Type B pancreatic cell (in vitro differentiated cells): ENCODE measurements around the gene GTF2A2. TPM values are rescaled to one million over a fixed set of nuclear protein-coding genes. Genes with fewer than 3 reads are reported as not detected.
"Not testable (repeated sequence)": the region's sequence is repeated elsewhere in the genome, so short reads cannot be mapped to it uniquely, and the experiment has no call there.

Experiments
- DNase-seq: peaks from one replicate; pipeline ENCODE4 v3.0.0; 2021; ENCODE audit warnings: mixed read lengths; ENCODE audit not compliant: unreplicated experiment; ENCODE audit errors: extremely low spot score
- H3K27ac Mint-ChIP-seq: 2 replicates; pipeline ENCODE4 v1.8.0; 2021; ENCODE audit warnings: mild to moderate bottlenecking, mixed read lengths
- H3K27me3 Mint-ChIP-seq: 2 replicates; pipeline ENCODE4 v1.8.0; 2021; ENCODE audit warnings: mixed read lengths
- H3K36me3 Mint-ChIP-seq: 2 replicates; pipeline ENCODE4 v1.8.0; 2021; ENCODE audit warnings: mixed read lengths
- H3K4me1 Mint-ChIP-seq: one replicate; pipeline ENCODE4 v1.8.0; 2021; ENCODE audit warnings: mixed read lengths; ENCODE audit not compliant: unreplicated experiment
- H3K4me3 Mint-ChIP-seq: 2 replicates; pipeline ENCODE4 v1.8.0; 2021; ENCODE audit warnings: mild to moderate bottlenecking, mixed read lengths
- H3K9me3 Mint-ChIP-seq: 2 replicates; pipeline ENCODE4 v1.8.0; 2021; ENCODE audit warnings: mixed read lengths
- total RNA-seq: library from RNA; stranded (reverse); gene quantifications from 2 replicates; pipeline ENCODE4 v1.2.1, GENCODE V29; 2021; ENCODE audit warnings: low replicate concordance
- TF ChIP-seq, protein P1 (sequence below): fragments of 200-600 bp; sonication (generic); conservative IDR thresholded peaks from 2 replicates; pipeline ENCODE4 v1.5.0; 2021; ENCODE audit warnings: antibody characterized with exemption, mild to moderate bottlenecking

GTF2A2 gene
- total RNA-seq, 1 donor from 2014 or later = 109 TPM

DNA sequence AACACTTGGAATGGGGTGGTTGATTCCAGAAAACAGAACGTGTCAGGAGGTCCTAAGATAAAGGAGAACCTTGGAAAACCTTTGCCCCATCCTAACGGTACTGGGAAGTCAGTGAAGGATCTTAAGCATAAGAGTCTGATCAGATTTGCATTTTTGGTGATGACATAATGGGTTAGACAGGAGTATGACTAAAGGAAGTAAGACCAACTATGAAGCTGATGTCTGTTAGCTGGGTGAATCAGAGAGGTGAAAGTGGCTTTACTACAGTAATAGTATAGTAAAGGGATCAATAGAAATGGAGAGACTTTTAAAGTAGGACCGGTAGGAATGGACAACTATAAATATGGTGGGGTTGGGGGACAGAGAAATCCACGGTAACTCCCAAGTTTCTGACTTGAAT, 12.6 kb downstream of the GTF2A2 start:
- Mint-ChIP-seq H3K36me3 (peaks cover 25% of the 10 kb centered on the region), H3K4me3 (no peak overlapping the region), H3K27me3 (no peaks in the 10 kb centered on the region), H3K27ac (no peak overlapping the region), H3K4me1 (no peaks in the 10 kb centered on the region), H3K9me3 (no peaks in the 10 kb centered on the region)
- TF ChIP-seq, protein P1, sequence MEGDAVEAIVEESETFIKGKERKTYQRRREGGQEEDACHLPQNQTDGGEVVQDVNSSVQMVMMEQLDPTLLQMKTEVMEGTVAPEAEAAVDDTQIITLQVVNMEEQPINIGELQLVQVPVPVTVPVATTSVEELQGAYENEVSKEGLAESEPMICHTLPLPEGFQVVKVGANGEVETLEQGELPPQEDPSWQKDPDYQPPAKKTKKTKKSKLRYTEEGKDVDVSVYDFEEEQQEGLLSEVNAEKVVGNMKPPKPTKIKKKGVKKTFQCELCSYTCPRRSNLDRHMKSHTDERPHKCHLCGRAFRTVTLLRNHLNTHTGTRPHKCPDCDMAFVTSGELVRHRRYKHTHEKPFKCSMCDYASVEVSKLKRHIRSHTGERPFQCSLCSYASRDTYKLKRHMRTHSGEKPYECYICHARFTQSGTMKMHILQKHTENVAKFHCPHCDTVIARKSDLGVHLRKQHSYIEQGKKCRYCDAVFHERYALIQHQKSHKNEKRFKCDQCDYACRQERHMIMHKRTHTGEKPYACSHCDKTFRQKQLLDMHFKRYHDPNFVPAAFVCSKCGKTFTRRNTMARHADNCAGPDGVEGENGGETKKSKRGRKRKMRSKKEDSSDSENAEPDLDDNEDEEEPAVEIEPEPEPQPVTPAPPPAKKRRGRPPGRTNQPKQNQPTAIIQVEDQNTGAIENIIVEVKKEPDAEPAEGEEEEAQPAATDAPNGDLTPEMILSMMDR = no peak
- DNase-seq = no peak

DNA sequence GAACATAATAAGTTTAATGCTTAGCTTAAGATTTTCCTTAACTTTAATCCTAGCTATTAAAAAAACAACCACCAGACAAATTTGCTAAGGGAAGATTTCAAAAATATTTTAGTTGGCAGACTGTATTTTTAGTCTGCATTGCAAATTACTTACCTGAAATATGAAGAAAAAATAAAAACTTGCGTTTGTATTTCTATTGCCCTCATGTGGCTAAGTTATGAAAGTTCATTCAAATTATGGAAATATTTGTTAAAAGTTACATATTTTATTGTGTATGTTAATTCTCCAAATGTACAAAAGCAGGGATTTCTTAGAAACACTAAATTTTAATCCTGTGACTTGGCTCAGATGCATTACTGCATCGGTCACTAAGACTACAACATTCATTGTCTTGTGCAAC, 15.0 kb downstream of the GTF2A2 start:
- no peak overlapping the region for H3K4me3 Mint-ChIP-seq
- H3K36me3 Mint-ChIP-seq = peaks cover 31% of the 10 kb centered on the region
- H3K27ac Mint-ChIP-seq = no peak overlapping the region
- no peak for DNase-seq
- no peaks in the 10 kb centered on the region for H3K9me3 Mint-ChIP-seq
- no peaks in the 10 kb centered on the region for H3K4me1 Mint-ChIP-seq
- TF ChIP-seq, protein P1 = peak; percentile 55
- H3K27me3 Mint-ChIP-seq = no peaks in the 10 kb centered on the region

DNA sequence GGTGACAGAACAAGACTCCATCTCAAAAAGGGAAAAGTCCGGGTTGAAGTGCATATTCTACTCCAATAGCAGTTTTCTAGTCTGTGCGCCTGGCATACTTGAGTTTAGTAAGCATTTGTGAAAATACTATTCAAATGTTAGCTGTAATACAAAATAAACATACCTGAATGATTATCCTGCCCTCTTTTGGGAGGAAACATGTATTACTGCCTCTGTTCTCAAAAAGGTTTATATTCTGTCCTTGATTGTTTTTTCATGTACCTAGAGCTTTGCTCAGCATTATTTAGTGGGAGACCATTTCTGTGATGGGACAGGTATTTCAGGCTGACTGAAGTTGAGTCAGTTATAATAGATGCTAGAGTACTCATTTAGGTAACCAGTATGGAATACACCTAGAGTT, 19.8 kb downstream of the GTF2A2 start:
- not testable (repeated sequence) for H3K27me3 Mint-ChIP-seq, DNase-seq, H3K4me1 Mint-ChIP-seq, H3K4me3 Mint-ChIP-seq, H3K27ac Mint-ChIP-seq, H3K9me3 Mint-ChIP-seq
- peaks cover 27% of the 10 kb centered on the region for H3K36me3 Mint-ChIP-seq
- TF ChIP-seq, protein P1 = peak; percentile 21

DNA sequence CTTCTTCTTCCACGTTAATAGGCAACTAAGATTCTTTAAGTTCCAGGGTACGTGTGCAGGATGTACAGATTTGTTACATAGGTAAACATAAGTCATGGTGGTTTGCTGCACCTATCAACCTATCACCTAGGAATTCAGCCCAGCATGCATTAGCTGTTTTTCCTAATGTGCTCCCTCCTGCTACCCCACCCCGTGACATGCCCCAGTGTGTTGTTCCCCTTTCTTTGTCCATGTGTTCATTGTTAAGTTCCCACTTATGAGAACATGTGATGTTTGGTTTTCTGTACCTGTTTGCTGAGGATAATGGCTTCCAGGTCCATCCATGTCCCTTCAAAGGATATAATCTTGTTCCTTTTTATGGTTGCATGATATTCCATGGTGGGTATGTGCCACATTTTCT, 21.1 kb downstream of the GTF2A2 start:
- Mint-ChIP-seq H3K27me3 (no peaks in the 10 kb centered on the region), H3K9me3 (no peaks in the 10 kb centered on the region), H3K4me1 (peaks cover 8% of the 10 kb centered on the region), H3K4me3 (no peak overlapping the region), H3K27ac (peak overlapping the region; percentile 50), H3K36me3 (peaks cover 20% of the 10 kb centered on the region)
- TF ChIP-seq, protein P1 = no peak
- no peak for DNase-seq

DNA sequence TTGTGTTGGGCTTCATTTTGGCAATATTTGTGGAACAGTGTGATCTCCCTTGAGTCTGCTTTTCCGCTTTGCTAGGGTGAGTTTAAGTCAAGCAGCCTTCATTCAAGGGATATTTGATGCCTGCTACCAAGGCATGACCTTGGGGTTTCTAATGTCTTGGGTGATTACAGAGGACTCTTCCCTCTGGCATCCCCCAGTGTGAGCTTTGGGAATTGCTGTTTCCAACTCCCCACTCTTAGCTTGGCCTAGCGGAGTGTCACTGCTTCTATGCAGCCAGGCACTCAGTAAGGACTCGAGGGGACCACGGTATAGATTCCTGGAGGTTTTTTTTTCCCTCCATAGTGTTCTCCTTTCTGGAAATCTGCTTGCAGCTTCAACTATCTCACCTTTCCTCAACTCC, 24.6 kb downstream of the GTF2A2 start:
- Mint-ChIP-seq H3K9me3 (no peaks in the 10 kb centered on the region), H3K27ac (no peak overlapping the region), H3K36me3 (peaks cover 12% of the 10 kb centered on the region), H3K4me1 (peaks cover 8% of the 10 kb centered on the region), H3K27me3 (no peaks in the 10 kb centered on the region), H3K4me3 (no peak overlapping the region)
- TF ChIP-seq, protein P1 = peak; percentile 58
- no peak for DNase-seq

DNA sequence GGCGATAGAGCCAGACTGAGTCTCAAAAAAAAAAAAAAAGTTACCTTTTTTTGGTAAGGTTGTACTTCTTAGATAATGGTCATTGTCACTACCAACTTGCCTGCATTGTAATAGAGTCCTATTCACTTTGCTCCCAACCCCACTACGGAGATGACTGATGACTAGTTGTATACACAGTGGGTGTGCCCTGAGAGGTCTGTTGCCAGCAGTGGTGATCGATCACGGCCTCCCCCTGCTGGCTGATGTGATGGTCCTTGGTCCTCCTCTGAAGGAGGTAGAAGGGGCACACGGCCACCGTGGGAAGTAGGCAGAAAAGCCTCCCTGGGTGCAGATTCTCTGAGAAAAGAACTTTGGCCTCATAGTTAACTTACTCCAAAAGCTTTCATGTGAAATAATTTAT, 35.0 kb downstream of the GTF2A2 start:
- Mint-ChIP-seq H3K27ac (no peak overlapping the region), H3K9me3 (no peaks in the 10 kb centered on the region), H3K4me1 (peaks cover under 1% of the 10 kb centered on the region), H3K36me3 (no peaks in the 10 kb centered on the region), H3K4me3 (no peak overlapping the region), H3K27me3 (no peaks in the 10 kb centered on the region)
- no peak for DNase-seq
- TF ChIP-seq, protein P1 = peak; percentile 65
